DND-41 (cell line): ENCODE measurements around the gene PDE4B.

Source experiments
- EZH2 ChIP-seq: IDR thresholded peaks from 3 replicates; pipeline ENCODE4 v1.6.1; 2012; ENCODE audit warnings: borderline replicate concordance, low read depth, mild to moderate bottlenecking, moderate library complexity, low read length, inconsistent platforms; ENCODE audit not compliant: severe bottlenecking
- TF ChIP-seq, protein P1 (sequence below): IDR thresholded peaks from 2 replicates; pipeline ENCODE4 v1.5.1; 2012; ENCODE audit warnings: borderline replicate concordance, low read length, moderate library complexity, mild to moderate bottlenecking; ENCODE audit not compliant: poor library complexity, severe bottlenecking; ENCODE audit errors: extremely low read depth

- TF ChIP-seq, protein P1, sequence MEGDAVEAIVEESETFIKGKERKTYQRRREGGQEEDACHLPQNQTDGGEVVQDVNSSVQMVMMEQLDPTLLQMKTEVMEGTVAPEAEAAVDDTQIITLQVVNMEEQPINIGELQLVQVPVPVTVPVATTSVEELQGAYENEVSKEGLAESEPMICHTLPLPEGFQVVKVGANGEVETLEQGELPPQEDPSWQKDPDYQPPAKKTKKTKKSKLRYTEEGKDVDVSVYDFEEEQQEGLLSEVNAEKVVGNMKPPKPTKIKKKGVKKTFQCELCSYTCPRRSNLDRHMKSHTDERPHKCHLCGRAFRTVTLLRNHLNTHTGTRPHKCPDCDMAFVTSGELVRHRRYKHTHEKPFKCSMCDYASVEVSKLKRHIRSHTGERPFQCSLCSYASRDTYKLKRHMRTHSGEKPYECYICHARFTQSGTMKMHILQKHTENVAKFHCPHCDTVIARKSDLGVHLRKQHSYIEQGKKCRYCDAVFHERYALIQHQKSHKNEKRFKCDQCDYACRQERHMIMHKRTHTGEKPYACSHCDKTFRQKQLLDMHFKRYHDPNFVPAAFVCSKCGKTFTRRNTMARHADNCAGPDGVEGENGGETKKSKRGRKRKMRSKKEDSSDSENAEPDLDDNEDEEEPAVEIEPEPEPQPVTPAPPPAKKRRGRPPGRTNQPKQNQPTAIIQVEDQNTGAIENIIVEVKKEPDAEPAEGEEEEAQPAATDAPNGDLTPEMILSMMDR, result no peak
- TF ChIP-seq EZH2, result no peak
Measured at GRCh38 chr1:66124670-66125069, 332.0 kb downstream of the PDE4B start.
